ENCODE data around the gene EML5.

Gene EML5

GRCh38 chr14:88562532-88562830, 230.3 kb downstream of the EML5 start:
- peak; percentile 6 for DNase-seq (ENCODE audit: low spot score)
